ENCODE results near the gene MED9. TPM values are rescaled to one million over a fixed set of nuclear protein-coding genes. Genes with fewer than 3 reads are reported as not detected.
A peak's percentile ranks its signal among the peaks of the same experiment; 100 is the strongest.

MED9 gene
- polyA plus RNA-seq, 1 of the 3 experiments (the other 2 are of a cell fraction), result 10.1 TPM

- H3K79me2 ChIP-seq (ENCODE audit: insufficient read depth), result no peaks in the 10 kb centered on the region
- 87% methylated on average over 17 of the region's 21 CpGs for WGBS (ENCODE audit: low lambda C conversion rate)
- no peaks in the 10 kb centered on the region for H3K9me3 ChIP-seq
- H3K4me2 ChIP-seq, result no peak overlapping the region
- H3F3A ChIP-seq (replicated peaks; ENCODE audit: insufficient read depth), result no peaks in the 10 kb centered on the region
- H3K9me2 ChIP-seq, result no peaks in the 10 kb centered on the region
- peak overlapping the region in 1 of 2 experiments; percentile 82; a peak in 2 of 4 replicates for H3K27ac ChIP-seq (ENCODE audit: low read depth in 2 of 2, low read length in 1 of 2)
- no peaks in the 10 kb centered on the region for H3K27me3 ChIP-seq (ENCODE audit: insufficient read depth)
- no peak overlapping the region for H3K4me3 ChIP-seq (ENCODE audit: low read depth in 2 of 2, low read length in 1 of 2)
- peak; percentile 76 for DNase-seq
- peaks cover 6 to 32% of the 10 kb centered on the region in 2 experiments; a peak in 2 of 4 replicates for H3K4me1 ChIP-seq (ENCODE audit: control insufficient read depth in 1 of 2, insufficient read depth in 2 of 2, low read depth in 1 of 2, low read length in 1 of 2)
- H4K20me1 ChIP-seq (ENCODE audit: insufficient read depth), result peaks cover 29% of the 10 kb centered on the region; the same call in 1 of the 2 replicates
- POLR2A ChIA-PET, result interaction anchor here (0.9 to 1.2 kb wide), 2 partner anchors 15 to 19 kb away, joined by 3 to 6 read pairs; partner anchors contain the start of gene RASD1
- H2AFZ ChIP-seq (ENCODE audit: low read depth), result no peak overlapping the region
- CTCF ChIA-PET, result interaction anchor here (0.9 to 2.7 kb wide), 5 partner anchors 8 to 54 kb away, joined by 3 to 18 read pairs (median 5); partner anchors contain the start of gene RASD1
- TF ChIP-seq NFIC (IDR thresholded peaks at IDR 0.05; ENCODE audit: borderline replicate concordance), result no peak
- no peak for TF ChIP-seq RAD21 (IDR thresholded peaks at IDR 0.05; ENCODE audit: low read length)
- no peak for TF ChIP-seq ZBTB33 (IDR thresholded peaks at IDR 0.05; ENCODE audit: borderline replicate concordance, low read depth)
- TF ChIP-seq EZH2phosphoT487 (IDR thresholded peaks at IDR 0.05; ENCODE audit: borderline replicate concordance, low read depth), result no peak
- TF ChIP-seq EP300 (IDR thresholded peaks at IDR 0.05; ENCODE audit: borderline replicate concordance in 1 of 2, low read depth in 1 of 2, low read length in 1 of 2), result peak in 1 of 2 experiments; percentile 38; a peak in 1 of 4 replicates
- no peaks in the 10 kb centered on the region for H3K36me3 ChIP-seq (replicated peaks in 1 of 2; ENCODE audit: control insufficient read depth in 1 of 2, insufficient read depth in 2 of 2, low read length in 1 of 2)
- no peak overlapping the region for H3K9ac ChIP-seq
These were observed 38.5 kb downstream of the MED9 start for GRCh38 chr17:17514993-17515933.

GRCh38 chr17:17515934-17516930 is 39.4 kb downstream of the MED9 start:
- H4K20me1 ChIP-seq (ENCODE audit: insufficient read depth), result peaks cover 22% of the 10 kb centered on the region; the same call in 1 of the 2 replicates
- peaks cover 6 to 32% of the 10 kb centered on the region in 2 experiments; a peak in 2 of 4 replicates for H3K4me1 ChIP-seq (ENCODE audit: control insufficient read depth in 1 of 2, insufficient read depth in 2 of 2, low read depth in 1 of 2, low read length in 1 of 2)
- H3K36me3 ChIP-seq (replicated peaks in 1 of 2; ENCODE audit: control insufficient read depth in 1 of 2, insufficient read depth in 2 of 2, low read length in 1 of 2), result no peaks in the 10 kb centered on the region
- H3K79me2 ChIP-seq (ENCODE audit: insufficient read depth), result no peaks in the 10 kb centered on the region
- no peaks in the 10 kb centered on the region for H3K27me3 ChIP-seq (ENCODE audit: insufficient read depth)
- CTCF ChIA-PET, result interaction anchor here (0.6 to 8.3 kb wide), 8 partner anchors 9 to 53 kb away, joined by 3 to 42 read pairs (median 4); partner anchors contain the start of gene RASD1
- H2AFZ ChIP-seq (ENCODE audit: low read depth), result no peak overlapping the region
- no peaks in the 10 kb centered on the region for H3K9me2 ChIP-seq
- H3K4me3 ChIP-seq (ENCODE audit: low read depth in 2 of 2, low read length in 1 of 2), result no peak overlapping the region
- H3K4me2 ChIP-seq, result no peak overlapping the region
- no peaks in the 10 kb centered on the region for H3K9me3 ChIP-seq
- no peaks in the 10 kb centered on the region for H3F3A ChIP-seq (replicated peaks; ENCODE audit: insufficient read depth)
- no peak for DNase-seq
- POLR2A ChIA-PET, result no interaction called here
- TF ChIP-seq FOSL2 (IDR thresholded peaks at IDR 0.05; ENCODE audit: borderline replicate concordance, low read depth) (no peak), SMC3 (IDR thresholded peaks at IDR 0.05; ENCODE audit: low read depth, low read length) (no peak), SIN3A (IDR thresholded peaks at IDR 0.05; ENCODE audit: borderline replicate concordance, low read depth, low read length) (no peak), RFX5 (IDR thresholded peaks at IDR 0.05; ENCODE audit: low read length) (no peak), EP300 (IDR thresholded peaks at IDR 0.05; ENCODE audit: borderline replicate concordance in 1 of 2, low read depth in 1 of 2, low read length in 1 of 2) (no peak), FOXJ3 (CRISPR knock-in tag; IDR thresholded peaks at IDR 0.05) (no peak)
- H3K27ac ChIP-seq (ENCODE audit: low read depth in 2 of 2, low read length in 1 of 2), result peak overlapping the region in 1 of 2 experiments; percentile 82; a peak in 2 of 4 replicates
- H3K9ac ChIP-seq, result no peak overlapping the region
- 72% methylated on average over 17 of the region's 21 CpGs for WGBS (ENCODE audit: low lambda C conversion rate)
